ENCODE results near the gene SUPT16H.

SUPT16H gene

DNA sequence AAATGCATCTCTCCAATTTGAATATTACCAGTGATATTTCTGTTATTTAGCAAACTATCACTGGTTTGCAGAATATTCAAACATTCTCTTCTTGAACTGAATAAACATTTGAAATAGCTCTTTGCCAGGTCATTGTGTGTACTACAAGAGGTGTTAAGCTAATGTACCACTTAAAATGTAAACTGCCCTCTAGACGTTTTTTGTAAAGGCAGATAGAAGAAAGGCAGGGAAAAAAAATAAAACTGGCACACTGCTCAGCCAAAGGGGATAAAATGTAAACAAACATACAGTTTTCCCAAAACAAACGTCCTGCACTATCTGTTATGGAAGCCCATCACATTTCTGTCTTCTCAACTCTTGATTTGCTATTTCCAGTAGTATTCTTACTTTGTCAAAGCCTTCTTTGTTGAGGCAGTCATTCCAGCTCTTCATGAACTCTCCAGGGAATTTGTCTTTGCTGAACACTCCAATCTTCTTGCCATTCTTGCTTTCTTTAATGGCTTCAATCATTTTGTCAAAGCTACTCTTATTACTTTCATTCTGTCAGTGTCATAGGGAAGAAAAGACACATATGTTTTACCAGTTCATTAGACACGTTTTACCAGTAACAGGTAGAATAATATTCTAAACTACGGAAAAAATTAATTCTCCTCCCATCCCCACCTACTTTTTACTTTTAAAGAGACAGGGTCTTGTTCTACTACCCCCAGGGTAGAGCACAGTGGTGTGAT is 13.7 kb downstream of the SUPT16H start:
- Histone ChIP-seq H3K4me1 (ENCODE audit: control extremely low read depth in 1 of 4, control insufficient read depth in 4 of 4, insufficient read depth in 4 of 4, low read length in 3 of 4) (no peaks in the 10 kb centered on the region), H3K27ac (ENCODE audit: insufficient read depth in 1 of 2, low read depth in 1 of 2, low read length in 2 of 2, poor library complexity in 1 of 2, severe bottlenecking in 2 of 2) (no peak overlapping the region), H3K36me3 (ENCODE audit: control insufficient read depth in 4 of 4, insufficient read depth in 4 of 4, low read length in 3 of 4) (peaks cover 16 to 76% (median 60%) of the 10 kb centered on the region in 4 experiments), H3K4me3 (ENCODE audit: control insufficient read depth in 1 of 7, extremely low read depth in 1 of 7, insufficient read depth in 4 of 7, low read depth in 2 of 7, low read length in 6 of 7) (no peak overlapping the region), H3K9me3 (ENCODE audit: control extremely low read depth in 1 of 5, control insufficient read depth in 4 of 5, insufficient read depth in 2 of 5, low read depth in 1 of 5, low read length in 4 of 5) (no peaks in the 10 kb centered on the region), H3K27me3 (replicated peaks in 2 of 5; ENCODE audit: control insufficient read depth in 4 of 5, insufficient read depth in 5 of 5, low read length in 4 of 5) (no peaks in the 10 kb centered on the region)
- POLR2A ChIA-PET: no interaction called here
- CTCF ChIA-PET: no interaction called here
- WGBS (ENCODE audit: insufficient coverage): 100% methylated on average over 2 of the region's 4 CpGs
- no peak for DNase-seq

DNA sequence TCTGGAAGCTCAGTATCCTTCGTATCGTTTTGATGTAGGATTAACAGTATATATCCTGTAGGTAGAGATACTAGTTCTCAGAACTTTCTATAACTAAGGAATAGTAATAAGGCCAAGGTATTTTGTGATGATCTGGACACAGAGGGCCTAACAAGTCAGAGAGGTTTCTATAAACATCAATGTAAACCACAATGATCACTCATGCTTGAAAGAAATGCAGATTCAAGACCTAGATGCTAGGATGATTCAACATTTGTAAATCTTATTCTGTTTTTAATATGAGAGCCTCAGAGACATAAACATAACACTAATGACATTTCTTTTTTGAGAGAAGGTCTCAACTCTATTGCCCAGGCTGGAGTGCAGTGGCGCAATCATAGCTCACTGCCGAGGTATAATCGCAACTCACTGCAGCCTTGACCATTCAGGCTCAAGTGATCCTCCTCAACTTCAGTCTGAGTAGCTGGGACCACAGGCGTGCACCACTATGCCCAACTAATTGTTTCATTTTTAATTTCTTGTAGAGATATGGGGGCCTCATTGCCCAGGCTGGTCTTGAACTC is 16.2 kb downstream of the SUPT16H start:
- Histone ChIP-seq H3K9me3 (ENCODE audit: control extremely low read depth in 1 of 5, control insufficient read depth in 4 of 5, insufficient read depth in 2 of 5, low read depth in 1 of 5, low read length in 4 of 5) (no peaks in the 10 kb centered on the region), H3K27me3 (replicated peaks in 2 of 5; ENCODE audit: control insufficient read depth in 4 of 5, insufficient read depth in 5 of 5, low read length in 4 of 5) (no peaks in the 10 kb centered on the region), H3K4me3 (ENCODE audit: control insufficient read depth in 1 of 7, extremely low read depth in 1 of 7, insufficient read depth in 4 of 7, low read depth in 2 of 7, low read length in 6 of 7) (no peak overlapping the region), H3K4me1 (ENCODE audit: control extremely low read depth in 1 of 4, control insufficient read depth in 4 of 4, insufficient read depth in 4 of 4, low read length in 3 of 4) (no peaks in the 10 kb centered on the region), H3K27ac (ENCODE audit: insufficient read depth in 1 of 2, low read depth in 1 of 2, low read length in 2 of 2, poor library complexity in 1 of 2, severe bottlenecking in 2 of 2) (no peak overlapping the region), H3K36me3 (ENCODE audit: control insufficient read depth in 4 of 4, insufficient read depth in 4 of 4, low read length in 3 of 4) (peaks cover 25 to 95% (median 70%) of the 10 kb centered on the region in 4 experiments)
- DNase-seq: no peak
- POLR2A ChIA-PET: no interaction called here
- 100% methylated on average over 3 of the region's 6 CpGs for WGBS (ENCODE audit: insufficient coverage)
- CTCF ChIA-PET: no interaction called here

- Histone ChIP-seq H3K4me3 (ENCODE audit: control insufficient read depth in 1 of 7, extremely low read depth in 1 of 7, insufficient read depth in 4 of 7, low read depth in 2 of 7, low read length in 6 of 7) (no peak overlapping the region), H3K27ac (ENCODE audit: insufficient read depth in 1 of 2, low read depth in 1 of 2, low read length in 2 of 2, poor library complexity in 1 of 2, severe bottlenecking in 2 of 2) (no peak overlapping the region), H3K4me1 (ENCODE audit: control extremely low read depth in 1 of 4, control insufficient read depth in 4 of 4, insufficient read depth in 4 of 4, low read length in 3 of 4) (peaks cover 0 to 10% (median 4%) of the 10 kb centered on the region in 4 experiments), H3K27me3 (replicated peaks in 2 of 5; ENCODE audit: control insufficient read depth in 4 of 5, insufficient read depth in 5 of 5, low read length in 4 of 5) (no peaks in the 10 kb centered on the region), H3K9me3 (ENCODE audit: control extremely low read depth in 1 of 5, control insufficient read depth in 4 of 5, insufficient read depth in 2 of 5, low read depth in 1 of 5, low read length in 4 of 5) (no peaks in the 10 kb centered on the region), H3K36me3 (ENCODE audit: control insufficient read depth in 4 of 4, insufficient read depth in 4 of 4, low read length in 3 of 4) (peaks cover 50 to 94% (median 72%) of the 10 kb centered on the region in 4 experiments)
- ChIA-PET CTCF (interaction anchor here (1.0 kb wide), 1 partner anchor 106 kb away, joined by 3 read pairs; no protein-coding TSS in a partner anchor), POLR2A (no interaction called here)
- 100% methylated on average over 4 of the region's 4 CpGs for WGBS (ENCODE audit: insufficient coverage)
- no peak for DNase-seq
Measured at GRCh38 chr14:21356511-21356910, 27.3 kb downstream of the SUPT16H start.

GRCh38 chr14:21352587-21352986 is 31.2 kb downstream of the SUPT16H start:
- peak; percentile 48 to 80 (median 78) for DNase-seq
- Histone ChIP-seq H3K36me3 (ENCODE audit: control insufficient read depth in 4 of 4, insufficient read depth in 4 of 4, low read length in 3 of 4) (peaks cover 30 to 65% (median 46%) of the 10 kb centered on the region in 4 experiments), H3K27me3 (replicated peaks in 2 of 5; ENCODE audit: control insufficient read depth in 4 of 5, insufficient read depth in 5 of 5, low read length in 4 of 5) (no peaks in the 10 kb centered on the region), H3K4me3 (ENCODE audit: control insufficient read depth in 1 of 7, extremely low read depth in 1 of 7, insufficient read depth in 4 of 7, low read depth in 2 of 7, low read length in 6 of 7) (peak overlapping the region in 1 of 7 experiments; percentile 3), H3K9me3 (ENCODE audit: control extremely low read depth in 1 of 5, control insufficient read depth in 4 of 5, insufficient read depth in 2 of 5, low read depth in 1 of 5, low read length in 4 of 5) (no peaks in the 10 kb centered on the region), H3K27ac (ENCODE audit: insufficient read depth in 1 of 2, low read depth in 1 of 2, low read length in 2 of 2, poor library complexity in 1 of 2, severe bottlenecking in 2 of 2) (peak overlapping the region in 1 of 2 experiments; percentile 34), H3K4me1 (ENCODE audit: control extremely low read depth in 1 of 4, control insufficient read depth in 4 of 4, insufficient read depth in 4 of 4, low read length in 3 of 4) (peaks cover 0 to 10% (median 4%) of the 10 kb centered on the region in 4 experiments)
- ChIA-PET CTCF (no interaction called here), POLR2A (no interaction called here)
- WGBS (ENCODE audit: insufficient coverage): no CpG with 5 or more reads among the region's 9 CpGs

- ChIA-PET POLR2A (no interaction called here), CTCF (no interaction called here)
- Histone ChIP-seq H3K4me3 (ENCODE audit: control insufficient read depth in 1 of 7, extremely low read depth in 1 of 7, insufficient read depth in 4 of 7, low read depth in 2 of 7, low read length in 6 of 7) (no peak overlapping the region), H3K4me1 (ENCODE audit: control extremely low read depth in 1 of 4, control insufficient read depth in 4 of 4, insufficient read depth in 4 of 4, low read length in 3 of 4) (peaks cover 0 to 10% (median 4%) of the 10 kb centered on the region in 4 experiments), H3K36me3 (ENCODE audit: control insufficient read depth in 4 of 4, insufficient read depth in 4 of 4, low read length in 3 of 4) (peaks cover 13 to 44% (median 27%) of the 10 kb centered on the region in 4 experiments), H3K27ac (ENCODE audit: insufficient read depth in 1 of 2, low read depth in 1 of 2, low read length in 2 of 2, poor library complexity in 1 of 2, severe bottlenecking in 2 of 2) (no peak overlapping the region), H3K27me3 (replicated peaks in 2 of 5; ENCODE audit: control insufficient read depth in 4 of 5, insufficient read depth in 5 of 5, low read length in 4 of 5) (no peaks in the 10 kb centered on the region), H3K9me3 (ENCODE audit: control extremely low read depth in 1 of 5, control insufficient read depth in 4 of 5, insufficient read depth in 2 of 5, low read depth in 1 of 5, low read length in 4 of 5) (no peaks in the 10 kb centered on the region)
- WGBS (ENCODE audit: insufficient coverage): no CpG with 5 or more reads among the region's 3 CpGs
- DNase-seq: no peak
Measured at GRCh38 chr14:21350539-21350938, 33.3 kb downstream of the SUPT16H start.

- ChIA-PET POLR2A (interaction anchor here (0.5 kb wide), 1 partner anchor 27 kb away, joined by 3 read pairs; no protein-coding TSS in a partner anchor), CTCF (interaction anchor here (0.7 to 1.2 kb wide), 3 partner anchors 54 to 116 kb away, joined by 3 to 4 read pairs (median 3); no protein-coding TSS in a partner anchor)
- no peaks in the 10 kb centered on the region for H3K9me3 ChIP-seq (ENCODE audit: control extremely low read depth in 1 of 5, control insufficient read depth in 4 of 5, insufficient read depth in 2 of 5, low read depth in 1 of 5, low read length in 4 of 5)
- no peak overlapping the region for H3K4me3 ChIP-seq (ENCODE audit: control insufficient read depth in 1 of 7, extremely low read depth in 1 of 7, insufficient read depth in 4 of 7, low read depth in 2 of 7, low read length in 6 of 7)
- no peak overlapping the region for H3K27ac ChIP-seq (ENCODE audit: insufficient read depth in 1 of 2, low read depth in 1 of 2, low read length in 2 of 2, poor library complexity in 1 of 2, severe bottlenecking in 2 of 2)
- peaks cover 0 to 10% (median 7%) of the 10 kb centered on the region in 4 experiments for H3K4me1 ChIP-seq (ENCODE audit: control extremely low read depth in 1 of 4, control insufficient read depth in 4 of 4, insufficient read depth in 4 of 4, low read length in 3 of 4)
- WGBS (ENCODE audit: insufficient coverage): no CpG with 5 or more reads among the region's 2 CpGs
- no peak for DNase-seq
- peaks cover 3 to 18% (median 10%) of the 10 kb centered on the region in 4 experiments for H3K36me3 ChIP-seq (ENCODE audit: control insufficient read depth in 4 of 4, insufficient read depth in 4 of 4, low read length in 3 of 4)
- H3K27me3 ChIP-seq (replicated peaks in 2 of 5; ENCODE audit: control insufficient read depth in 4 of 5, insufficient read depth in 5 of 5, low read length in 4 of 5): no peaks in the 10 kb centered on the region
Measured at GRCh38 chr14:21347201-21347600, 36.6 kb downstream of the SUPT16H start.

GRCh38 chr14:21346532-21347135 is 37.2 kb downstream of the SUPT16H start:
- no peak overlapping the region for H3K27ac ChIP-seq (ENCODE audit: insufficient read depth in 1 of 2, low read depth in 1 of 2, low read length in 2 of 2, poor library complexity in 1 of 2, severe bottlenecking in 2 of 2)
- ChIA-PET POLR2A (no interaction called here), CTCF (interaction anchor here (0.6 to 1.8 kb wide), 5 partner anchors 9 to 116 kb away, joined by 3 to 4 read pairs (median 3); no protein-coding TSS in a partner anchor)
- DNase-seq: no peak
- H3K4me3 ChIP-seq (ENCODE audit: control insufficient read depth in 1 of 7, extremely low read depth in 1 of 7, insufficient read depth in 4 of 7, low read depth in 2 of 7, low read length in 6 of 7): no peak overlapping the region
- H3K9me3 ChIP-seq (ENCODE audit: control extremely low read depth in 1 of 5, control insufficient read depth in 4 of 5, insufficient read depth in 2 of 5, low read depth in 1 of 5, low read length in 4 of 5): no peaks in the 10 kb centered on the region
- H3K36me3 ChIP-seq (ENCODE audit: control insufficient read depth in 4 of 4, insufficient read depth in 4 of 4, low read length in 3 of 4): peaks cover 0 to 12% (median 6%) of the 10 kb centered on the region in 4 experiments
- WGBS (ENCODE audit: insufficient coverage): 100% methylated on average over 1 of the region's 2 CpGs
- no peaks in the 10 kb centered on the region for H3K27me3 ChIP-seq (replicated peaks in 2 of 5; ENCODE audit: control insufficient read depth in 4 of 5, insufficient read depth in 5 of 5, low read length in 4 of 5)
- H3K4me1 ChIP-seq (ENCODE audit: control extremely low read depth in 1 of 4, control insufficient read depth in 4 of 4, insufficient read depth in 4 of 4, low read length in 3 of 4): peaks cover 0 to 6% (median 5%) of the 10 kb centered on the region in 4 experiments
